GM18507 (cell line): ENCODE results near the gene ALKBH5.
"Not testable (repeated sequence)": the region's sequence is repeated elsewhere in the genome, so short reads cannot be mapped to it uniquely, and the experiment has no call there.

Experiments used
- DNase-seq: peaks from one replicate; pipeline ENCODE4 v3.0.0; 2011; ENCODE audit warnings: low read depth; ENCODE audit not compliant: insufficient read length; ENCODE audit errors: extremely low spot score
- FAIRE-seq: peaks from 2 replicates; lab custom pipeline; 2011; peaks lifted over from hg19 to GRCh38; lab: Jason Lieb, UNC

The ALKBH5 gene

GRCh38 chr17:18208092-18208491, 24.5 kb downstream of the ALKBH5 start:
- no peak for DNase-seq
- FAIRE-seq: no peak

- FAIRE-seq: no peak
Measured at GRCh38 chr17:18213666-18214270, 30.1 kb downstream of the ALKBH5 start.

GRCh38 chr17:18216906-18217305, 33.3 kb downstream of the ALKBH5 start:
- not testable (repeated sequence) for DNase-seq

More at GRCh38 chr17:18213666-18214270, 30.1 kb downstream of the ALKBH5 start:
- DNase-seq: no peak

GRCh38 chr17:18217412-18218015, 33.9 kb downstream of the ALKBH5 start:
- FAIRE-seq (peak; percentile 86), DNase-seq (peak; percentile 75)

More at GRCh38 chr17:18216906-18217305, 33.3 kb downstream of the ALKBH5 start:
- not testable (repeated sequence) for FAIRE-seq

- no peak for DNase-seq
- no peak for FAIRE-seq
Measured at GRCh38 chr17:18218756-18219415, 35.3 kb downstream of the ALKBH5 start.

- FAIRE-seq (no peak), DNase-seq (no peak)
Measured at GRCh38 chr17:18224053-18224386, 40.4 kb downstream of the ALKBH5 start.

GRCh38 chr17:18224387-18225120, 40.9 kb downstream of the ALKBH5 start:
- FAIRE-seq: no peak
- DNase-seq: no peak

GRCh38 chr17:18225121-18225641, 41.6 kb downstream of the ALKBH5 start, which contains the start of gene LLGL1:
LLGL1 (plus strand) TSS chr17:18225635; CDS start chr17:18225683, 48 bp downstream.
- peak; percentile 99 for DNase-seq
- FAIRE-seq: peak; percentile 81

- no peak for FAIRE-seq
Measured at GRCh38 chr17:18225642-18226283, 42.1 kb downstream of the ALKBH5 start.

DNA sequence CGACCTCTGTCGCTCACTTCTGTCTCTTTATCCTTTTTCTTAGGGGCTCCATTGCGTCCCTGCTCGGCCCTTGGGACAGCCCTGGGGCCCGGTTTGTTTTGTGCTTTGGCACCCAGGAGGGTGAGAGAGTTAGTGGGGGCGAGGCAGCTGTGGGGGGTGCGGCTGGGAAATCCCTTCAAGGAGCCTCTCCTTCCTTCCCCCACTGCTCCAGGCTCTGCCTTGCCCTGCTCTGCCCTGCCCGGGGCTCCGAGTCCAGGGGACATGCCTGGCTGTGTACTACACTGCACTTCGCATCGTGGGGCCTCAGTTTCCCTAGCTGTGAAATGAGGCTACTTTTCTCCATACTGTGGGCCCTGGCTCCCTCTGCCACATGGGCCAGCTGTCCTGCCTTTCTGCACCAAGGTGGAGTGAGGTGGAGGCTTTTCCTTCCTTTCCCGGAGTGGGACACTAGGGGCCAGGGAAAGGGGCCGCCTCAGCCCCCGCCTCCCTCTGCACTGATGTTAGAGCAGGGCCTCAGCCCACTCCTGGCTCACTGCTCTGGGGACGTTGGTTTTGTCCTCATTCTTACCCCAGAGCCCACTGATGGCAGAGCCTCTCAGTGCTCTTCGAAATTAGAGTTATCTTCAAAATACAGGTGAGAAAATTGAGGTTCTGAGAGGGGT, 42.8 kb downstream of the ALKBH5 start:
- FAIRE-seq (no peak), DNase-seq (no peak)

More at GRCh38 chr17:18225642-18226283, 42.1 kb downstream of the ALKBH5 start:
- DNase-seq: no peak

- DNase-seq: no peak
- FAIRE-seq: no peak
Measured at GRCh38 chr17:18227635-18228034, 44.0 kb downstream of the ALKBH5 start.

GRCh38 chr17:18228176-18228682, 44.6 kb downstream of the ALKBH5 start:
- DNase-seq (no peak), FAIRE-seq (no peak)

- FAIRE-seq (no peak), DNase-seq (no peak)
Measured at GRCh38 chr17:18229254-18229653, 45.6 kb downstream of the ALKBH5 start.

GRCh38 chr17:18229771-18230170, 46.1 kb downstream of the ALKBH5 start:
- no peak for DNase-seq
- no peak for FAIRE-seq

- no peak for DNase-seq
- FAIRE-seq: no peak
Measured at GRCh38 chr17:18230288-18231141, 46.9 kb downstream of the ALKBH5 start.

- FAIRE-seq: no peak
- no peak for DNase-seq
Measured at GRCh38 chr17:18231164-18231563, 47.5 kb downstream of the ALKBH5 start.

GRCh38 chr17:18233803-18234518, 50.3 kb downstream of the ALKBH5 start:
- DNase-seq (no peak), FAIRE-seq (no peak)
